DOHH2 (cell line): ENCODE measurements around the gene SMURF2.

Source experiments
- H3F3A ChIP-seq: fragments of 200-600 bp; sonication (generic), shearing (Covaris generic); 2 replicates; pipeline ENCODE4 v1.6.0; 2016; ENCODE audit warnings: antibody characterized with exemption, mild to moderate bottlenecking; ENCODE audit not compliant: control insufficient read depth, insufficient read depth
- H3K27ac ChIP-seq: fragments of 200-600 bp; sonication (generic); 2 replicates; pipeline ENCODE4 v1.5.1; 2014; ENCODE audit warnings: low read depth, mild to moderate bottlenecking, low read length, moderate library complexity
- H3K27me3 ChIP-seq: fragments of 200-600 bp; sonication (generic); 2 replicates; pipeline ENCODE4 v1.6.1; 2014; ENCODE audit warnings: mild to moderate bottlenecking, low read length, mixed read lengths; ENCODE audit not compliant: control insufficient read depth
- H3K36me3 ChIP-seq: fragments of 200-600 bp; sonication (generic); 2 replicates; pipeline ENCODE4 v1.6.1; 2014; ENCODE audit warnings: mild to moderate bottlenecking, low read length, moderate library complexity, mixed read lengths; ENCODE audit not compliant: control insufficient read depth
- H3K4me1 ChIP-seq: fragments of 200-600 bp; sonication (generic); 2 replicates; pipeline ENCODE4 v1.6.1; 2014; ENCODE audit warnings: mild to moderate bottlenecking, low read length, mixed read lengths; ENCODE audit not compliant: control insufficient read depth
- H3K4me2 ChIP-seq: fragments of 200-600 bp; sonication (generic); 2 replicates; pipeline ENCODE4 v1.6.0; 2014; ENCODE audit warnings: mild to moderate bottlenecking, low read length, moderate library complexity
- H3K4me3 ChIP-seq: fragments of 200-600 bp; sonication (generic); 2 replicates; pipeline ENCODE4 v1.5.1; 2014; ENCODE audit warnings: mild to moderate bottlenecking, low read length, mixed read lengths
- H3K79me2 ChIP-seq: fragments of 200-600 bp; sonication (generic); 2 replicates; pipeline ENCODE4 v1.6.1; 2014; ENCODE audit warnings: mild to moderate bottlenecking, low read length, mixed read lengths; ENCODE audit not compliant: control insufficient read depth
- H3K9me2 ChIP-seq: fragments of 200-600 bp; sonication (generic); replicated peaks from 2 replicates; pipeline ENCODE4 v1.6.1; 2014; ENCODE audit warnings: mild to moderate bottlenecking, low read length, mixed read lengths; ENCODE audit not compliant: control insufficient read depth
- H3K9me3 ChIP-seq: fragments of 200-600 bp; sonication (generic); 2 replicates; pipeline ENCODE4 v1.6.1; 2014; ENCODE audit warnings: antibody characterized with exemption, low read length, mixed read lengths; ENCODE audit not compliant: control insufficient read depth, insufficient read depth
- H4K20me1 ChIP-seq: fragments of 200-600 bp; sonication (generic); 2 replicates; pipeline ENCODE4 v1.6.0; 2014; ENCODE audit warnings: low read depth, mild to moderate bottlenecking, antibody characterized with exemption, low read length, moderate library complexity; ENCODE audit not compliant: control insufficient read depth, insufficient read depth
- EZH2phosphoT487 ChIP-seq: fragments of 200-600 bp; sonication (generic); IDR thresholded peaks from 2 replicates; pipeline ENCODE4 v1.6.1; 2017; ENCODE audit warnings: borderline replicate concordance, mild to moderate bottlenecking, antibody characterized with exemption, low read length, moderate library complexity, mixed read lengths
- TF ChIP-seq, protein P1 (sequence below): fragments of 200-600 bp; sonication (generic); IDR thresholded peaks from one replicate; pipeline ENCODE4 v1.5.1; 2014; ENCODE audit warnings: antibody characterized with exemption, mild to moderate bottlenecking, low read depth, low read length; ENCODE audit not compliant: poor library complexity, severe bottlenecking

SMURF2 gene

DNA sequence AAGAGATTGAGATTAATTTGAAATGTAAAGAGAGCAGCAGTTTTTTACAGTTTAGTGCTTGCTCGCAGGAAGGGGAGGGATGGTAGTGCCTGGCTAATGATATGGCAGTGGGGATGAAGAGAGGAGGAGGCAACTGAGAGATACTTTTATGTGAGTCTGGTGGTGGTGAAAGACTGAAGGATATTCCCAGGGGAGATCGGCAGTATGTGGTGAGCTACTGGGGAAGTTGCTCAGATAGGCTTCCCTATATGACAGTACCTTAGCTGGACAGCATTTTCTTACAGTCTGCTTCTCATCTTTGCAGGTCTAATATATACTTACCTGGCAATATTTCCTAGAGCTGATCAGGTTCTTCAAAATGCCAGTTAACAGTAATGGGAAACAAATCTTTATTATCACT lies 146.7 kb downstream of the SMURF2 start:
- H3K79me2 ChIP-seq: peaks cover 30% of the 10 kb centered on the region
- no peak overlapping the region for H3K4me2 ChIP-seq
- no peaks in the 10 kb centered on the region for H3K4me1 ChIP-seq
- H3K4me3 ChIP-seq: no peak overlapping the region
- TF ChIP-seq, protein P1, sequence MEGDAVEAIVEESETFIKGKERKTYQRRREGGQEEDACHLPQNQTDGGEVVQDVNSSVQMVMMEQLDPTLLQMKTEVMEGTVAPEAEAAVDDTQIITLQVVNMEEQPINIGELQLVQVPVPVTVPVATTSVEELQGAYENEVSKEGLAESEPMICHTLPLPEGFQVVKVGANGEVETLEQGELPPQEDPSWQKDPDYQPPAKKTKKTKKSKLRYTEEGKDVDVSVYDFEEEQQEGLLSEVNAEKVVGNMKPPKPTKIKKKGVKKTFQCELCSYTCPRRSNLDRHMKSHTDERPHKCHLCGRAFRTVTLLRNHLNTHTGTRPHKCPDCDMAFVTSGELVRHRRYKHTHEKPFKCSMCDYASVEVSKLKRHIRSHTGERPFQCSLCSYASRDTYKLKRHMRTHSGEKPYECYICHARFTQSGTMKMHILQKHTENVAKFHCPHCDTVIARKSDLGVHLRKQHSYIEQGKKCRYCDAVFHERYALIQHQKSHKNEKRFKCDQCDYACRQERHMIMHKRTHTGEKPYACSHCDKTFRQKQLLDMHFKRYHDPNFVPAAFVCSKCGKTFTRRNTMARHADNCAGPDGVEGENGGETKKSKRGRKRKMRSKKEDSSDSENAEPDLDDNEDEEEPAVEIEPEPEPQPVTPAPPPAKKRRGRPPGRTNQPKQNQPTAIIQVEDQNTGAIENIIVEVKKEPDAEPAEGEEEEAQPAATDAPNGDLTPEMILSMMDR: no peak
- TF ChIP-seq EZH2phosphoT487: no peak
- no peaks in the 10 kb centered on the region for H3K27me3 ChIP-seq
- no peaks in the 10 kb centered on the region; the same call in 1 of the 2 replicates for H4K20me1 ChIP-seq
- no peaks in the 10 kb centered on the region for H3K9me3 ChIP-seq
- H3K9me2 ChIP-seq: no peaks in the 10 kb centered on the region
- H3K27ac ChIP-seq: no peak overlapping the region
- H3K36me3 ChIP-seq: peaks cover 93% of the 10 kb centered on the region
- peaks cover 4% of the 10 kb centered on the region; the same call in 1 of the 2 replicates for H3F3A ChIP-seq

DNA sequence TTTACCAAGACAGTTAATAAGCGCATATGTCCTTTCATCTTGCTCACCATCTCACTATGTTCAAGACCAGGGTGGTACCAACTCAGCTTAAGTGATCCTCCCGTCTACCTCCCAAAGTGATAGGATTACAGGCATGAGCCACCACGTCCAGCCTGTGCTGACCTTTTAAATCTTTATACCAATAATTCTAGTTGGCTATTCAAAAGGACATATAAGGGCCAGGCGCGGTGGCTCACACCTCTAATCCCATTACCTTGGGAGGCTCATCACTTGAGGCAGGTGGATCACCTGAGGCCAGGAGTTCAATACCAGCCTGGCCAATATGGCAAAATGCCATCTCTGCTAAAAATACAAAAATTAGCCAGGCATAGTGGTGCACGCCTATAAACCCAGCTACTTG lies 152.9 kb downstream of the SMURF2 start:
- H3K4me3 ChIP-seq: no peak overlapping the region
- H3K9me2 ChIP-seq: no peaks in the 10 kb centered on the region
- peaks cover 24% of the 10 kb centered on the region for H4K20me1 ChIP-seq
- H3F3A ChIP-seq: peaks cover 16% of the 10 kb centered on the region
- TF ChIP-seq, protein P1: no peak
- TF ChIP-seq EZH2phosphoT487: no peak
- no peak overlapping the region for H3K27ac ChIP-seq
- H3K79me2 ChIP-seq: peaks cover 69% of the 10 kb centered on the region
- H3K9me3 ChIP-seq: no peaks in the 10 kb centered on the region
- peaks cover 86% of the 10 kb centered on the region for H3K36me3 ChIP-seq
- no peaks in the 10 kb centered on the region for H3K27me3 ChIP-seq
- H3K4me1 ChIP-seq: peaks cover 21% of the 10 kb centered on the region
- H3K4me2 ChIP-seq: peak overlapping the region; percentile 2; the same call in 1 of the 2 replicates

DNA sequence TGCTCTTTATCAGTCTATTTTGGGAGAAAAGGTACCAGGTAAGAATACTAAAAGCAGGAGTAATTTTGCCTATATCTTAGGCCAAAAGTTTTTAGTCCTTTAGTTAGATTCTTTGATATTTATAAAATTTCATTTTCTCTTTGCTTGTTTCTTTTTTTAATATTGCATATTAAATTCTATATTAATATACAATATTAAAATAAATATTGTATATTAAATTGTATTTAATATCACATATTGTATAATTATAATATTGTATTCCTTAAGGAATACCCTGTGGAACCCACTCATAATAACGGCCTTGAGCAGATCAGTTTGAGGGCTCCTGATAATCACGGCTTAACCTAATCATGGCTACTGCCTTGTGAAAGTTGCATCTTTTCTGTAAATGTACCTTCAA lies 153.4 kb downstream of the SMURF2 start:
- Histone ChIP-seq H3K27me3 (no peaks in the 10 kb centered on the region), H3K36me3 (peaks cover 86% of the 10 kb centered on the region), H3F3A (peaks cover 21% of the 10 kb centered on the region), H3K9me3 (no peaks in the 10 kb centered on the region), H4K20me1 (peaks cover 29% of the 10 kb centered on the region), H3K4me3 (peak overlapping the region; percentile 100), H3K27ac (no peak overlapping the region), H3K4me1 (peaks cover 26% of the 10 kb centered on the region), H3K9me2 (no peaks in the 10 kb centered on the region), H3K4me2 (peak overlapping the region; percentile 93), H3K79me2 (peaks cover 74% of the 10 kb centered on the region)
- no peak for TF ChIP-seq EZH2phosphoT487
- TF ChIP-seq, protein P1: no peak
